HL-60 (cell line): Measurements from ENCODE around the gene OSBPL10.

Experiments
- POLR2AphosphoS5 ChIP-seq: IDR thresholded peaks from 2 replicates; pipeline ENCODE4 v1.6.1; 2012; ENCODE audit warnings: low read depth
- TF ChIP-seq, protein P1 (sequence below): IDR thresholded peaks from one replicate; pipeline ENCODE4 v1.5.1; 2011; ENCODE audit warnings: low read length, control low read depth, inconsistent platforms; ENCODE audit not compliant: insufficient read depth

GRCh38 chr3:31622636-31623288 is 358.3 kb downstream of the OSBPL10 start:
- TF ChIP-seq, protein P1, sequence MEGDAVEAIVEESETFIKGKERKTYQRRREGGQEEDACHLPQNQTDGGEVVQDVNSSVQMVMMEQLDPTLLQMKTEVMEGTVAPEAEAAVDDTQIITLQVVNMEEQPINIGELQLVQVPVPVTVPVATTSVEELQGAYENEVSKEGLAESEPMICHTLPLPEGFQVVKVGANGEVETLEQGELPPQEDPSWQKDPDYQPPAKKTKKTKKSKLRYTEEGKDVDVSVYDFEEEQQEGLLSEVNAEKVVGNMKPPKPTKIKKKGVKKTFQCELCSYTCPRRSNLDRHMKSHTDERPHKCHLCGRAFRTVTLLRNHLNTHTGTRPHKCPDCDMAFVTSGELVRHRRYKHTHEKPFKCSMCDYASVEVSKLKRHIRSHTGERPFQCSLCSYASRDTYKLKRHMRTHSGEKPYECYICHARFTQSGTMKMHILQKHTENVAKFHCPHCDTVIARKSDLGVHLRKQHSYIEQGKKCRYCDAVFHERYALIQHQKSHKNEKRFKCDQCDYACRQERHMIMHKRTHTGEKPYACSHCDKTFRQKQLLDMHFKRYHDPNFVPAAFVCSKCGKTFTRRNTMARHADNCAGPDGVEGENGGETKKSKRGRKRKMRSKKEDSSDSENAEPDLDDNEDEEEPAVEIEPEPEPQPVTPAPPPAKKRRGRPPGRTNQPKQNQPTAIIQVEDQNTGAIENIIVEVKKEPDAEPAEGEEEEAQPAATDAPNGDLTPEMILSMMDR: no peak
- no peak for TF ChIP-seq POLR2AphosphoS5
